GM18511 (cell line): Measurements from ENCODE around the gene ELAVL1.
A peak's percentile ranks its signal among the peaks of the same experiment; 100 is the strongest.
"Not testable (repeated sequence)": the region's sequence is repeated elsewhere in the genome, so short reads cannot be mapped to it uniquely, and the experiment has no call there.

Source experiments
- ATAC-seq: cut with Tn5 transposase; IDR thresholded peaks from one replicate; pipeline ENCODE4 v1.9.1; 2021; ENCODE audit warnings: mild to moderate bottlenecking, moderate library complexity; ENCODE audit not compliant: unreplicated experiment

Gene ELAVL1

GRCh38 chr19:7925171-7925851, 80.1 kb downstream of the ELAVL1 start:
- no peak for ATAC-seq

- ATAC-seq = no peak
Observed at GRCh38 chr19:7924651-7925170, 80.7 kb downstream of the ELAVL1 start.

- no peak for ATAC-seq
Observed at GRCh38 chr19:7924241-7924640, 81.2 kb downstream of the ELAVL1 start.

GRCh38 chr19:7923295-7924191, 81.9 kb downstream of the ELAVL1 start:
- ATAC-seq = no peak

GRCh38 chr19:7922836-7923195, 82.6 kb downstream of the ELAVL1 start:
- ATAC-seq = no peak

- ATAC-seq = no peak
Observed at GRCh38 chr19:7921967-7922835, 83.2 kb downstream of the ELAVL1 start.

- ATAC-seq = no peak
Observed at GRCh38 chr19:7921302-7921966, 84.0 kb downstream of the ELAVL1 start.

- peak; percentile 39 for ATAC-seq
Observed at GRCh38 chr19:7920519-7921301, 84.7 kb downstream of the ELAVL1 start.

GRCh38 chr19:7919610-7920518, 85.6 kb downstream of the ELAVL1 start, which contains the start of gene SNAPC2:
Gene SNAPC2 (plus strand): TSS chr19:7920338. CDS start chr19:7920367, 29 bp downstream.
- peak; percentile 58 for ATAC-seq

- no peak for ATAC-seq
Observed at GRCh38 chr19:7918615-7919421, 86.6 kb downstream of the ELAVL1 start.

GRCh38 chr19:7918062-7918614, 87.3 kb downstream of the ELAVL1 start:
- not testable (repeated sequence) for ATAC-seq

GRCh38 chr19:7917267-7918061, 88.0 kb downstream of the ELAVL1 start:
- no peak for ATAC-seq

GRCh38 chr19:7916955-7917266, 88.5 kb downstream of the ELAVL1 start:
- no peak for ATAC-seq

- no peak for ATAC-seq
Observed at GRCh38 chr19:7916103-7916954, 89.1 kb downstream of the ELAVL1 start.

- no peak for ATAC-seq
Observed at GRCh38 chr19:7915250-7916102, 90.0 kb downstream of the ELAVL1 start.
